ENCODE measurements around the gene HPN. TPM values are rescaled to one million over a fixed set of nuclear protein-coding genes. Genes with fewer than 3 reads are reported as not detected.
A peak's percentile ranks its signal among the peaks of the same experiment; 100 is the strongest.

The HPN gene
- total RNA-seq, 2 experiments from 2014 or later: 0.11 TPM; not detected in 1

DNA sequence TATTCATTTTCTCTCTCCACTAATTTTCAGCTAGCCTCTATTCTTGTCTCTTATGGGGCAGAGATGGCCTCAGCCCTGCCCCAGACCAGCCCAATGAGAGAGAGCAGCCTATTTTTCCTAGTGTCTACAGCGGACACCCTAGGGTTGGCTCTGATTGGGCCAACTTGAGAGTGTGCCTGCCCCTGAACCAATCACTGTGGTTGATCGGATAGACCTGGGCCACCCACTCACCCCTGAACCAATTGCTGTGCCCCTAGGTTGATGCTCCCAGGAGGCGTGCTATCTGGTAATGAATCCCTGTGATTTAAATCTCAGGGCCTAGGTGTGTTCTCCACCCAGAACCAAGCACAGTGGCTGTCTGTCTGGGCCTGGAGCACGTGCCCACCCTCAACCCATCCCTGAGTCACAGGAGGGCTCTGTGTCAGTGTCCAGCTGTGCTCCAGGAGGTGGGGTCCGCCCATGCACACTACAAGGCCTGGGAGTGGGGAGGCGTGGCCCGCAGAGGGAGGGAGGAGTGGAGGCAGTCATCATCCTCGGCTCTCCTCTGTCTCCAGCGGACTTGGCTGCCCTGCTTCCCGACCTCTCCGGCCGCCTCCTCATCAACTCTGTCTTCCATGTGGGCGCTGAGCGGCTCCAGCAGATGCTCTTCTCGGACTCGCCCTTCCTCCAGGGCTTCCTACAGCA, 26.1 kb upstream of the HPN start:
- DNase-seq (no peak), ATAC-seq (no peak)
- intact Hi-C loops (cut with micrococcal nuclease): no loop called here
- no peak overlapping the region for H3K27ac Mint-ChIP-seq
- H3K4me3 Mint-ChIP-seq: no peak overlapping the region
- TF ChIP-seq, protein P1, sequence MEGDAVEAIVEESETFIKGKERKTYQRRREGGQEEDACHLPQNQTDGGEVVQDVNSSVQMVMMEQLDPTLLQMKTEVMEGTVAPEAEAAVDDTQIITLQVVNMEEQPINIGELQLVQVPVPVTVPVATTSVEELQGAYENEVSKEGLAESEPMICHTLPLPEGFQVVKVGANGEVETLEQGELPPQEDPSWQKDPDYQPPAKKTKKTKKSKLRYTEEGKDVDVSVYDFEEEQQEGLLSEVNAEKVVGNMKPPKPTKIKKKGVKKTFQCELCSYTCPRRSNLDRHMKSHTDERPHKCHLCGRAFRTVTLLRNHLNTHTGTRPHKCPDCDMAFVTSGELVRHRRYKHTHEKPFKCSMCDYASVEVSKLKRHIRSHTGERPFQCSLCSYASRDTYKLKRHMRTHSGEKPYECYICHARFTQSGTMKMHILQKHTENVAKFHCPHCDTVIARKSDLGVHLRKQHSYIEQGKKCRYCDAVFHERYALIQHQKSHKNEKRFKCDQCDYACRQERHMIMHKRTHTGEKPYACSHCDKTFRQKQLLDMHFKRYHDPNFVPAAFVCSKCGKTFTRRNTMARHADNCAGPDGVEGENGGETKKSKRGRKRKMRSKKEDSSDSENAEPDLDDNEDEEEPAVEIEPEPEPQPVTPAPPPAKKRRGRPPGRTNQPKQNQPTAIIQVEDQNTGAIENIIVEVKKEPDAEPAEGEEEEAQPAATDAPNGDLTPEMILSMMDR (IDR thresholded peaks at IDR 0.05): no peak
- H3K9me3 Mint-ChIP-seq: no peaks in the 10 kb centered on the region
- peaks cover 67% of the 10 kb centered on the region for H3K36me3 Mint-ChIP-seq (ENCODE audit: low read depth)
- ChIA-PET POLR2A (interaction anchor here (1.8 to 3.8 kb wide), 4 partner anchors 10 to 43 kb away, joined by 4 to 25 read pairs (median 12); partner anchors contain the start of gene GRAMD1A), CTCF (interaction anchor here (1.5 to 4.6 kb wide), 2 partner anchors 39 to 51 kb away, joined by 4 to 41 read pairs; partner anchors contain the start of gene ZNF792)
- peaks cover 49% of the 10 kb centered on the region for H3K4me1 Mint-ChIP-seq (ENCODE audit: low read depth)
- no peaks in the 10 kb centered on the region for H3K27me3 Mint-ChIP-seq

DNA sequence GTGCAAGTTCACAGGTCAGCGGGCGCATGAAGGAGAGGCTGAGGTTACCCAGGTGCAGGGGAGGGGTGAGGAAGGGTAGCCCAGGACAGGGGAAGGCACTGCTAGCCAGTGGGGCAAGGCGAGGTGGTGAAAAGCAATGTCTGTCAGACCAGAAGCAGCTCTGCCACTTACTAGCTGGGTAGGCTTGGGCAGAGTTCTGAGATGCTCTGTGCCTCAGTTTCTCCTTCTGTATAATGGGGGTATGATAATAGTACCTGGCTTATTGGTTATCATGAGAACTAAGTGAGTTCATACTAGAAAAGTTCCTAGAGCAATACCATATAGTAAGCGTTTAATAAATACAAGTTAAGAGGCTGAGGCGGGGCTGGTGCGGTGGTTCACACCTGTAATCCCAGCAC, 25.6 kb upstream of the HPN start:
- DNase-seq (no peak), ATAC-seq (no peak)
- H3K27me3 Mint-ChIP-seq: no peaks in the 10 kb centered on the region
- H3K27ac Mint-ChIP-seq: no peak overlapping the region
- H3K4me3 Mint-ChIP-seq: no peak overlapping the region
- ChIA-PET CTCF (no interaction called here), POLR2A (interaction anchor here (0.9 to 1.2 kb wide), 2 partner anchors 44 to 52 kb away, joined by 3 to 4 read pairs; no protein-coding TSS in a partner anchor)
- TF ChIP-seq, protein P1 (IDR thresholded peaks at IDR 0.05): no peak
- H3K4me1 Mint-ChIP-seq (ENCODE audit: low read depth): peaks cover 45% of the 10 kb centered on the region
- intact Hi-C loops (cut with micrococcal nuclease): no loop called here
- H3K36me3 Mint-ChIP-seq (ENCODE audit: low read depth): peaks cover 69% of the 10 kb centered on the region
- no peaks in the 10 kb centered on the region for H3K9me3 Mint-ChIP-seq

DNA sequence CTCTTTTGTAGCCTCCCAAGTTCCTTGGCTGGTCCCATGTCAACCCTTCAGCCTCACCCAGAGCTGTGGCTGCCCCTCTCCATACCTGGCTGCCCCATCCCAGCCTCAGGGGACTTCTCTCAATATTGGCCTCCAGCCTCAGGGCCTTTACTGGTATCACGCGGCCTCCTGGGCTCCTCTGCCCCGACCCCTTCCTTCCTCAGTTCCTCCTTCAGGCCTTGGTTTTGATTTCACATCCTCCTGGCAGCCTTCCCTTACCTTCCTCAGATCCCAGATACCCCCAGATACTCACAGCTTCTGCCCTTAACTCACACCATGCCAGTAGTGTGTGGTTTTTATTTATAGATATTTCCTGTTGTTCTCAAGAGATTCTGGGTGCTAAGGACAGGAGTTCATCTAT, 24.0 kb upstream of the HPN start:
- POLR2A ChIA-PET: no interaction called here
- peaks cover 30% of the 10 kb centered on the region for H3K4me1 Mint-ChIP-seq (ENCODE audit: low read depth)

DNA sequence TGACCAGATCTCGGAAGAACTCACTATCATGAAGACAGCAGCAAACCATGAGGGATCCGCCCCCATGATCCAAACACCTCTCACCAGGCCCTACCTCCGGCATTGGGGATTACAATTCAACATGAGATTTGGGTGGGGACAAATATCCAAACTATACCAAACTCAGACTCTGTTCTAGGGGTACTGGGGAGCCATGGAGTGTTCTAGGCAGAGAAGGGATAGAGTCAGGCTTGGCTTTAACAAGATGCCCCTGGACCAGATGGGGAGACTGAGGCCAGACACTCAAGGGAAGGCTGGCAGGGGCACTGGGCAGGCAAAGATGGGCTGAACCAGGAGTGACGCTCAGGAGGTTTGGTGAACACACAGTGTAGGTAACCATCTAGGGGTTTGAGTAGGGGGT, 23.1 kb upstream of the HPN start:
- intact Hi-C loops (cut with micrococcal nuclease): no loop called here
- no peaks in the 10 kb centered on the region for H3K9me3 Mint-ChIP-seq
- DNase-seq (no peak), ATAC-seq (no peak)
- TF ChIP-seq, protein P1 (IDR thresholded peaks at IDR 0.05): no peak
- H3K27me3 Mint-ChIP-seq: no peaks in the 10 kb centered on the region
- no peak overlapping the region for H3K4me3 Mint-ChIP-seq
- POLR2A ChIA-PET: interaction anchor here (0.9 to 2.0 kb wide), 2 partner anchors 17 to 20 kb away, joined by 3 to 7 read pairs; no protein-coding TSS in a partner anchor
- CTCF ChIA-PET: interaction anchor here (0.8 kb wide), 1 partner anchor 46 kb away, joined by 3 read pairs; no protein-coding TSS in a partner anchor
- no peak overlapping the region for H3K27ac Mint-ChIP-seq
- peaks cover 61% of the 10 kb centered on the region for H3K36me3 Mint-ChIP-seq (ENCODE audit: low read depth)
- H3K4me1 Mint-ChIP-seq (ENCODE audit: low read depth): peaks cover 22% of the 10 kb centered on the region

More for the DNA sequence above, 24.0 kb upstream of the HPN start:
- ATAC-seq (no peak), DNase-seq (no peak)
- intact Hi-C loops (cut with micrococcal nuclease): no loop called here
- no peaks in the 10 kb centered on the region for H3K9me3 Mint-ChIP-seq
- no peak overlapping the region for H3K4me3 Mint-ChIP-seq
- H3K27ac Mint-ChIP-seq: peak overlapping the region; percentile 67
- peaks cover 65% of the 10 kb centered on the region for H3K36me3 Mint-ChIP-seq (ENCODE audit: low read depth)
- TF ChIP-seq, protein P1 (IDR thresholded peaks at IDR 0.05): no peak
- no peaks in the 10 kb centered on the region for H3K27me3 Mint-ChIP-seq
- CTCF ChIA-PET: interaction anchor here (0.8 to 1.0 kb wide), 2 partner anchors 27 to 45 kb away, joined by 3 to 6 read pairs; no protein-coding TSS in a partner anchor

DNA sequence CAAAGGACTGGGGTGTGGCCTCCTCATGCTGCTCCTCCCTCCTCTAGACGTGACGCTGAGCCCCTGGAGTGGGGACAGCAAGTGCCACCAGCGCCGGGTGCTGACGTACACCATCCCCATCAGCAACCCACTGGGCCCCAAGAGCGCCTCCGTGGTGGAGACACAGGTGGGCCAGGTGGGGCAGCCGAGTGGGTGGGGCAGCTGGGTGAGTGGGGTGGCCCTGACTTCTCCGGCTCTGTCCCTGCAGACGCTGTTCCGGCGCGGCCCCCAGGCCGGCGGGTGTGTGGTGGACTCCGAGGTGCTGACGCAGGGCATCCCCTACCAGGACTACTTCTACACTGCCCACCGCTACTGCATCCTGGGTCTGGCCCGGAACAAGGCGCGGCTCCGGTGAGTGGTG, 22.4 kb upstream of the HPN start:
- intact Hi-C loops (cut with micrococcal nuclease): no loop called here
- TF ChIP-seq, protein P1 (IDR thresholded peaks at IDR 0.05): no peak
- H3K36me3 Mint-ChIP-seq (ENCODE audit: low read depth): peaks cover 60% of the 10 kb centered on the region
- no peak overlapping the region for H3K4me3 Mint-ChIP-seq
- no peaks in the 10 kb centered on the region for H3K9me3 Mint-ChIP-seq
- H3K4me1 Mint-ChIP-seq (ENCODE audit: low read depth): peaks cover 14% of the 10 kb centered on the region
- ChIA-PET POLR2A (interaction anchor here (0.9 to 2.0 kb wide), 3 partner anchors 9 to 20 kb away, joined by 3 to 7 read pairs (median 4); no protein-coding TSS in a partner anchor), CTCF (no interaction called here)
- H3K27me3 Mint-ChIP-seq: no peaks in the 10 kb centered on the region
- H3K27ac Mint-ChIP-seq: no peak overlapping the region
- DNase-seq (no peak), ATAC-seq (no peak)

Data from activated CD8-positive, alpha-beta T cell treated with anti-CD3 and anti-CD28 coated beads for 36 hours (primary cell).